K562 (cell line): ENCODE results near the gene TNIK. TPM values are rescaled to one million over a fixed set of nuclear protein-coding genes. Genes with fewer than 3 reads are reported as not detected.

Source experiments
- ATAC-seq: fragments of 200-7000 bp; cut with Tn5 transposase; 3 replicates; pipeline ENCODE4 v1.9.1; 2020; ENCODE audit warnings: moderate library complexity
- BruUV-seq: library from RNA; stranded (reverse); fragments of 400-500 nt; replicated peaks from 2 replicates; lab custom pipeline; 2021; lab: Mats Ljungman, UMichigan
- CTCF ChIA-PET: fragments of 300-600 bp; formaldehyde crosslinking; extraction: SDS; loops from one replicate; lab custom pipeline; 2021; ENCODE audit warnings: low intra/inter-chr PET ratio; lab: Yijun Ruan, JAX
- POLR2A ChIA-PET: fragments of 300-600, 350-650 bp; sonication (Branson Sonifier 250); formaldehyde crosslinking; extraction: SDS; loops from one replicate; lab custom pipeline; 2021; ENCODE audit warnings: antibody characterized with exemption, inconsistent platforms; lab: Yijun Ruan, JAX
- DNase-seq, 4 experiments: peaks; one replicate each; pipeline versions ENCODE4 v3.0.0 to v3.0.0-alpha.2; 2011 to 2018; ENCODE audit warnings: low spot score in 3 of 4, mixed read lengths in 3 of 4; ENCODE audit errors: extremely low read depth in 1 of 4
- FAIRE-seq: peaks from 2 replicates; lab custom pipeline; 2011; peaks lifted over from hg19 to GRCh38; lab: Jason Lieb, UNC
- H2AFZ ChIP-seq: 2 replicates; pipeline ENCODE4 v1.6.0; 2011; ENCODE audit warnings: low read depth, low read length, control low read depth, inconsistent platforms
- H3K27ac ChIP-seq: fragments of 200-600 bp; 3 replicates; pipeline ENCODE4 v1.8.0; 2011; ENCODE audit warnings: low read depth, mild to moderate bottlenecking, control low read depth, inconsistent platforms, low read length, moderate library complexity, mixed read lengths; ENCODE audit errors: extremely low read depth
- H3K27me3 ChIP-seq, 2 experiments: fragments of 300-600 bp in 1 of 2; 2 replicates in 1 of 2; 3 replicates in 1 of 2; pipeline versions ENCODE4 v1.6.0 to v1.8.0; 2011; ENCODE audit warnings: inconsistent platforms in 2 of 2, low read length in 2 of 2, mild to moderate bottlenecking in 1 of 2, mixed read lengths in 1 of 2, moderate library complexity in 1 of 2; ENCODE audit not compliant: control insufficient read depth in 2 of 2, insufficient read depth in 2 of 2
- H3K36me3 ChIP-seq: fragments of 300-600 bp; 3 replicates; pipeline ENCODE4 v1.8.0; 2011; ENCODE audit warnings: mild to moderate bottlenecking, low read length, inconsistent platforms; ENCODE audit not compliant: control insufficient read depth, insufficient read depth
- H3K4me1 ChIP-seq, 2 experiments: fragments of 200-600 bp in 1 of 2; replicated peaks in 1 of 2; 2 replicates in 1 of 2; 3 replicates in 1 of 2; pipeline versions ENCODE4 v1.5.1 to v1.8.0; 2011; ENCODE audit warnings: inconsistent platforms in 2 of 2, low read length in 2 of 2, mild to moderate bottlenecking in 1 of 2, mixed read lengths in 1 of 2, moderate library complexity in 1 of 2; ENCODE audit not compliant: control insufficient read depth in 2 of 2, insufficient read depth in 2 of 2
- H3K4me2 ChIP-seq: 2 replicates; pipeline ENCODE4 v1.6.1; 2011; ENCODE audit warnings: low read length, control low read depth, inconsistent platforms, mixed read lengths; ENCODE audit not compliant: insufficient read depth
- H3K4me3 ChIP-seq: fragments of 200-600 bp; sonication (generic), shearing (Covaris generic); 2 replicates; pipeline ENCODE4 v1.5.1; 2016; ENCODE audit warnings: control low read depth, inconsistent platforms
- H3K79me2 ChIP-seq: fragments of 200-600 bp; 3 replicates; pipeline ENCODE4 v1.8.0; 2011; ENCODE audit warnings: low read length, inconsistent platforms; ENCODE audit not compliant: control insufficient read depth, insufficient read depth
- H3K9ac ChIP-seq, 2 experiments: 2 replicates each; pipeline versions ENCODE4 v1.6.0 to v1.6.1; 2011; ENCODE audit warnings: low read depth in 2 of 2, low read length in 2 of 2, control low read depth in 1 of 2, inconsistent platforms in 1 of 2, mild to moderate bottlenecking in 1 of 2, mixed read lengths in 1 of 2; ENCODE audit not compliant: insufficient read depth in 1 of 2
- H3K9me1 ChIP-seq: one replicate; pipeline ENCODE4 v1.6.0; 2011; ENCODE audit warnings: inconsistent platforms, mild to moderate bottlenecking, low read length, moderate library complexity; ENCODE audit not compliant: control insufficient read depth, insufficient read depth
- H3K9me3 ChIP-seq: replicated peaks from 2 replicates; pipeline ENCODE4 v1.5.1; 2011; ENCODE audit warnings: low read depth, low read length, inconsistent platforms; ENCODE audit not compliant: control insufficient read depth, insufficient read depth
- H4K20me1 ChIP-seq: replicated peaks from 2 replicates; pipeline ENCODE4 v1.6.1; 2011; ENCODE audit warnings: low read length, inconsistent platforms, mixed read lengths; ENCODE audit not compliant: control insufficient read depth, insufficient read depth
- ERF ChIP-seq: fragments of 450-650 bp; formaldehyde crosslinking; IDR thresholded peaks from 2 replicates; pipeline ENCODE4 v1.4.0; 2020; ENCODE audit warnings: mild to moderate bottlenecking, mixed read lengths
- KDM5B ChIP-seq: fragments of 200-600 bp; sonication (generic); IDR thresholded peaks from 2 replicates; pipeline ENCODE4 v1.6.1; 2012; ENCODE audit warnings: low read depth, mild to moderate bottlenecking, moderate library complexity, low read length, control low read depth, inconsistent platforms; ENCODE audit not compliant: insufficient replicate concordance
- MED1 ChIP-seq: sonication (generic); formaldehyde crosslinking; IDR thresholded peaks from 2 replicates; pipeline ENCODE4 v1.8.1; 2023; ENCODE audit warnings: missing genetic modification reagents, borderline replicate concordance
- NR3C1 ChIP-seq: sonication (generic); formaldehyde crosslinking; IDR thresholded peaks from 2 replicates; pipeline ENCODE4 v1.8.1; 2022; ENCODE audit warnings: missing genetic modification reagents
- POLR2A ChIP-seq: fragments of 450-650 bp; conservative IDR thresholded peaks from 2 replicates; pipeline ENCODE4 v1.6.1; 2016
- SMAD1 ChIP-seq: fragments of 150-350 bp; IDR thresholded peaks from 2 replicates; pipeline ENCODE4 v1.6.1; 2014; ENCODE audit warnings: low read length, low read depth; ENCODE audit not compliant: partially characterized antibody
- SRSF7 ChIP-seq: fragments of 200-400 bp; formaldehyde crosslinking; optimal IDR thresholded peaks from 2 replicates; pipeline ENCODE3; 2017; ENCODE audit warnings: mild to moderate bottlenecking, low read depth, low read length
- SUPT5H ChIP-seq: fragments of 450-650 bp; IDR thresholded peaks from 2 replicates; pipeline ENCODE4 v1.6.1; 2016
- ZC3H8 ChIP-seq: fragments of 450-650 bp; IDR thresholded peaks from 2 replicates; pipeline ENCODE4 v1.6.1; 2017
- ZNF239 ChIP-seq: fragments of 250-450 bp; sonication (Bioruptor Pico); IDR thresholded peaks from 2 replicates; pipeline ENCODE4 v1.4.0; 2020; ENCODE audit warnings: mild to moderate bottlenecking
- ZNF449 ChIP-seq: fragments of 250-450 bp; sonication (Bioruptor Pico); IDR thresholded peaks from 2 replicates; pipeline ENCODE4 v1.8.0; 2022; ENCODE audit warnings: moderate library complexity, mild to moderate bottlenecking, inconsistent platforms
- WGBS: fragments of 100-300 bp; shearing (Covaris generic); methylation state at CpG from one replicate; pipeline ENCODE4 v1.1.6; 2016; ENCODE audit warnings: low coverage, mixed read lengths; ENCODE audit not compliant: insufficient coverage; ENCODE audit errors: missing lambda C conversion rate; 5-methylcytosine and 5-hydroxymethylcytosine counted together
- in situ Hi-C: fragments of 300-500 bp; cut with MboI; formaldehyde crosslinking; loops from 4 replicates; pipeline ENCODE4 v1.15.0; 2018; ENCODE audit warnings: inconsistent platforms, mixed read lengths
- intact Hi-C: fragments of 100-400 bp; cut with micrococcal nuclease; formaldehyde crosslinking; loops from 2 replicates; pipeline ENCODE4 v1.14.2; 2022
- polyA plus RNA-seq, 8 experiments: library from polyadenylated mRNA; depleted of rRNA in 4 of 8; stranded (reverse) in 5 of 8; unstranded in 3 of 8; fragments of >200 nt; fragmentation: Nextera tagmentation in 2 of 8; fragmentation: Illumina TruSeq in 1 of 8; extraction: Ambion mirVana in 2 of 8; extraction: Trizol in 1 of 8; gene quantifications; 2 replicates each; pipeline versions ENCODE4 v1.2.1 to v1.2.3, GENCODE V29; 2011 to 2014; ENCODE audit warnings: inconsistent platforms in 1 of 8, missing spikeins in 1 of 8
- total RNA-seq, 7 experiments: library from RNA; depleted of rRNA in 6 of 7; stranded (reverse); fragments of >200 nt in 6 of 7; fragmentation: Illumina TruSeq in 2 of 7; extraction: Trizol in 2 of 7; gene quantifications; 2 replicates each; pipeline versions ENCODE4 v1.2.1 to v1.2.3, GENCODE V29; 2011 to 2021; ENCODE audit warnings: low replicate concordance in 1 of 7

Gene TNIK
- total and polyA plus RNA-seq, 9 of the 15 experiments (the other 6 are each of a cell fraction or from before 2014, with no cell fraction given) = 6.6 to 39.0 (median 24.7) TPM

- ChIA-PET CTCF (no interaction called here), POLR2A (interaction anchor here (0.6 to 0.7 kb wide), 2 partner anchors 31 to 125 kb away, joined by 3 to 4 read pairs; no protein-coding TSS in a partner anchor)
- no peaks in the 10 kb centered on the region; the same call in 2 of the 3 replicates for H3K79me2 ChIP-seq
- no peak for DNase-seq
- H3K4me2 ChIP-seq = no peak overlapping the region
- H3K4me1 ChIP-seq = peaks cover 0 to 29% of the 10 kb centered on the region in 2 experiments; a peak in 2 of 5 replicates
- intact Hi-C loops (no loop called here), in situ Hi-C loops (no loop called here)
- no peak for FAIRE-seq
- 74% methylated on average over 6 of the region's 6 CpGs for WGBS
- no peak for TF ChIP-seq KDM5B
- no peak for TF ChIP-seq ZNF449 (CRISPR knock-in tag)
- TF ChIP-seq SUPT5H = no peak
- no peak for TF ChIP-seq NR3C1 (CRISPR knock-in tag)
- no peak for TF ChIP-seq SRSF7
- no peak for TF ChIP-seq ZNF239 (CRISPR knock-in tag)
- no peak for TF ChIP-seq MED1 (CRISPR knock-in tag)
- TF ChIP-seq SMAD1 = no peak
- TF ChIP-seq ERF = no peak
- TF ChIP-seq ZC3H8 = no peak
- TF ChIP-seq POLR2A = no peak
- H4K20me1 ChIP-seq = no peaks in the 10 kb centered on the region
- H2AFZ ChIP-seq = no peak overlapping the region
- ATAC-seq = no peak
- no peaks in the 10 kb centered on the region for H3K9me1 ChIP-seq
- H3K27ac ChIP-seq = no peak overlapping the region
- no peaks in the 10 kb centered on the region for H3K36me3 ChIP-seq
- no peak overlapping the region for H3K4me3 ChIP-seq
- no peaks in the 10 kb centered on the region; the same call in 1 of the 2 replicates for H3K9me3 ChIP-seq
- H3K27me3 ChIP-seq = no peaks in the 10 kb centered on the region
- BruUV-seq = no TSS peak
- no peak overlapping the region for H3K9ac ChIP-seq
Measured at GRCh38 chr3:171201825-171202224, 258.4 kb downstream of the TNIK start.
